Hepatocyte (in vitro differentiated cells): Measurements from ENCODE around the gene RINL.

Source experiments
- CTCF ChIP-seq: fragments of 200-600 bp; sonication (generic); IDR thresholded peaks from 2 replicates; pipeline ENCODE4 v1.5.1; 2016; ENCODE audit warnings: antibody characterized with exemption, mild to moderate bottlenecking; ENCODE audit not compliant: poor library complexity
- EZH2 ChIP-seq: fragments of 200-600 bp; sonication (generic); IDR thresholded peaks from 2 replicates; pipeline ENCODE4 v1.6.1; 2016; ENCODE audit warnings: antibody characterized with exemption, mild to moderate bottlenecking, borderline replicate concordance

DNA sequence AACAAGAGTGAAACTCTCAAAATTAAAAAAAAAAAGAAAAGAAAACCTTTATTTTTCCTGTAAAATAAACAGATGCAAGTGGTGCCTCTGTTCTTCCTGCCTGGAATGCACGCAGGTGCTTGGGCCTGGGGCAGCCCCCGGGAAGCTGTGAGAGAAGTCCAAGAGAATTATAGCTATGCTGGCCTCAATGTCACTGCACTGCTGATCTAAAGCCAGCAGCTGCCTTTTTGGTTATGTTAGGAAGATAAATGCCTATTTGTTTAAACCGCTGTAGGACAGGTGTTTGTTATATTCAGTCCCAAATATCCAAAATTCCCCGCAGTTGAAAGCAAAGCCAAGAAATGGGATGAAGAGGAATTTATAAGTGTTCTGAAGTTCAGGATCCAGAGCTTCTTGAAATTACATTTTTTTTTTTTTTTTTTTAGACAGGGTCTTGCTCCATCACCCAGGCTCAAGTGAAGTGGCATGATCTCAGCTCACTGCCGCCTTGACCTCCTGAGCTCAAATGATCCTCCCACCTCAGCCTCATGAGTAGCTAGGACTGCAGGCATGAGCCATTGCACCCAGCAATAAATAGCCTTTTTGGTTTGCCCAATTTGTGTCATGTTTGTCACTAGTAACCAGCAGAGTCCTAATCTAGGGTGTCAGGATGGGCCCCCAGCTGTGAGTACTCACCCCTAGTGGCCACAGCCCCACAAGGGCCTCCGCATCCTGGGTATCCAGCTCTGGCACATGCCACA, 2.2 kb downstream of the RINL start:
- TF ChIP-seq CTCF, result no peak
- TF ChIP-seq EZH2, result no peak
